Suppressor macrophage treated with lipopolysaccharide for 1 hour (primary cell): ENCODE results near the gene OR4K5.
"Not testable (repeated sequence)": the region's sequence is repeated elsewhere in the genome, so short reads cannot be mapped to it uniquely, and the experiment has no call there.

Experiments used
- DNase-seq, 3 donors: peaks; one replicate each; pipeline ENCODE4 v3.0.0-alpha.2; 2020 to 2022

OR4K5 gene, protein sequence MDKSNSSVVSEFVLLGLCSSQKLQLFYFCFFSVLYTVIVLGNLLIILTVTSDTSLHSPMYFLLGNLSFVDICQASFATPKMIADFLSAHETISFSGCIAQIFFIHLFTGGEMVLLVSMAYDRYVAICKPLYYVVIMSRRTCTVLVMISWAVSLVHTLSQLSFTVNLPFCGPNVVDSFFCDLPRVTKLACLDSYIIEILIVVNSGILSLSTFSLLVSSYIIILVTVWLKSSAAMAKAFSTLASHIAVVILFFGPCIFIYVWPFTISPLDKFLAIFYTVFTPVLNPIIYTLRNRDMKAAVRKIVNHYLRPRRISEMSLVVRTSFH

DNA sequence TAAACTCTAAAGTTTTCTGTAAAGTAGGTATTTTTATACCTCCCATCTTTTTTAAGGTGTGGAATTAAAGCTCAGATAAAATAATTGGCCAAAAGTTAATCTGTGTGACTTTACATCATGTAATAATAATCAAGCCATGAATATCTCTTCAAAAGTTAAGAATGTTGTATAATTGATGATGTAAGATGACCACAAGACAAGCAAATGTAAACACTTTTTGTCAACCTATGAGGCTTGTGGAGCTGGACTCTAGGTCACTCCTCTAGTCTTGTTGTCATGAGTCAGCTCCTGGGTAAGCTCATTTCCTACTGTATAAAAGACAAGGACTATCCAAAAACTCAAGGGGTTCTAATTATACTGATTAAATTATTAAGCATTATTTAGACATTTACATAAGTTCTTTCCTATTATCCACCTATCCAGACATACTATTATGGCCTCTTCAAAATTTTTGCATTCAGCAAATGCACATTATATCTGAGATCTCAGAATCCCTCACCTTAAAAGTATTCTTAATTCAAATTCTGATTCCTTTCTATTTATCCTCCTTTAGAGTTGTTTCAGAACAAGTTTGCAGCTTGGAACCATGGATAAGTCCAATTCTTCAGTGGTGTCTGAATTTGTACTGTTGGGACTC, at the start of gene OR4K5:
OR4K5 (plus strand) TSS at position 587 of the 637 bp plus-strand sequence; CDS start at position 587, 0 bp downstream.
- DNase-seq: peak in 1 of 3 donors; percentile 4

DNA sequence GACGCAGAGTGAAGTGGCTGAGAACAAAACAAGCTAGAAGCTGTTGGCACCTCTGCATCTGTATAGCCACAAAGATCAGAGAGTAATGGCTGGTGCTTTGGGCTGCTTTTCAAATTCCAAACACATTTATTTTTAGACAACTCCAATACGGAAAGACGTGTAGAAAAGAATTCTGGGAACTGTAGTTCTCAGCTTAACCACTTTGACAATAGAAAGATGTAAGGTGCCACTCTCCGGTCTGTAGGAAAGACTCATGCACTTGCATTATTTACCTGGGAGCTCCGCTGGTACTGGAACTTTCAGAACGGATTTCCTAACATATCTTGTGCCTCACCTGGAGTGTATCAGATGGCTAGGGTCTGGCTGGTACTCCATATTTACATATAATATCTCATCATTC, 47.2 kb upstream of the OR4K5 start:
- no peak for DNase-seq

DNA sequence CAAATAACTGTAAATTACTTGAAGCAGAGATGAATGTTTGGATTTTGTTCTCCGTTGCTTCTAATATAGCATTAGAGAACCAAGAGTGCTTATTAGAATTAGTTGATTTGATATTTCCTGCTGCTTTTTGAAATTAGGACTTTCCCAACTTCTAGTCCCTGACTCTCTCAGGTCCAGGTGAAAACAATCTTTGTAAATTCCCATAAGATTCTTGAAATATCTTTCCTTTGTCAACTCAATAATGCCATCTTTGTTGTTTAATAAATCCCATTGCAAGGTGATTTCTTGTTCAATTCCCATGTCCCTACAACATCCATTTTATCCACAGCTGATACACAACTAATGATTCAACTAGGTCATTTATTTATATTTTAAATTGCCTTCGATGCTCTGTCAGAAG, 45.6 kb upstream of the OR4K5 start, which contains the start of gene OR4K2:
OR4K2 (plus strand) TSS at position 301 of the 400 bp plus-strand sequence. CDS start 1,126 bp downstream, outside the sequence.
- no peak for DNase-seq

DNA sequence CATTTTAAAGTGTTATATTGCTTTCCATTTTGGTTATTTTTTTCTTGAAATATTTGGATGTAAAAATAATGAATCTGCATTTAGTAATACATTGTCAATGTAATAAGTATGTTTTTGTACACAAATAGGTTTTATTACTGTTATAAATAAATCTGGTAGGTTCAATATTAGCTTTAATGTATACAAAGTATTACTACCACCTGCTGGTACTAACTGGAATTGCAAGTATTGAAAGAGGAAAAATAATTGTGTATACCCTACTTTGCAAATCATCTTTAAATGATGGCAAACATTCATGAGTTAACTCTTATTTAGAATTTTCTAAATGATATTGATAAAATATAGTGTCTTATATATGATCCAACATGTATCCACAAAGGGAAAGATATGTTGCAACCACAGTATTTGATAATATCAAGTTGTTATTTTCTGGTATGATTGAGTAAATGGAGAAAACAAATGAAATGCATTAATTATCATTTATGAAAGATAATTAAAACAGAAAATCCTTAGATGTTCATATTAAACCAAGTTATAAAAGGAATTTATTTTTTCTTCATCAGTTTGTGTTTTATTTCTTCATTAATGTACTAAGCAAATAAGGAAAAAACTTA, 42.3 kb upstream of the OR4K5 start:
- peak; percentile 28 to 48 (median 44) for DNase-seq

DNA sequence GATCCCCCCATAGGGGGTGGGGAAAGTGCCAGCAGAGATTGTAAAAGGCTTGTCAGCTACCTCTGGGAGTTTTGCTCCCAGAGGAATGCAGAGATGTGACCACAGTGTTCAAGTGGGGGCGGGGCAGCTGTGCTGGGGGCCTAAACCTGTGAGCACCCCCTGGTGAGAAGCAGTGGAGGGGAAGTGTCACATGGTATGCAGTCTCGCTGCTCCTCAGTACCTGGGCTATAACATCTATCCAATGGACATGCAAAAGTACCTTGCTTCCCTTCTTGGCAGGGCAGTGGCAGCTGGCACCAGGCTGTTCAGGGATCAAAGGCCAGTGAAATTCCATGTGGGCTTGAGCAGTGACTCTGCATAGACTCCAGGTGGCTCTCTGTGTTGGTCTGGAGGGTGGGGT, 25.1 kb upstream of the OR4K5 start:
- no peak for DNase-seq

DNA sequence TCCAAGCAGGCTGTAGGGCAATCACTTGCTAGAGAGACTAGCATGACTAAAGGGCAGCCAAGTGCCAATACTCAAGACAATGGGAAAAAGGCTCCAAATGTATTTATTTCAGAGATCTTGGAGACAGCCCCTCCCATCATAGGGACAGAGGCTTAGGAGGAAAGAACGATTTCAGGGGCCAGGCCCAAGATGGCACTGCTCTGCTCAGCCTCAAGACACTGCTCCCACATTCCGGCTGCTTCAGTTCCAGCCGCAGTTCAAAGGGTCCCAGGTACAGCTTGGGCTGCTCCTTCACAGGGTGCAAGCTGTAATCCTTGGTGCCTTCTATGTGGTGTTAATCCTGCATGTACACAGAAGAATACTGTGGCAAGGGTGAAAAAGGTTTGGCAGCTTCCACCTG, 19.4 kb upstream of the OR4K5 start:
- peak in 1 of 3 donors; percentile 17 for DNase-seq

DNA sequence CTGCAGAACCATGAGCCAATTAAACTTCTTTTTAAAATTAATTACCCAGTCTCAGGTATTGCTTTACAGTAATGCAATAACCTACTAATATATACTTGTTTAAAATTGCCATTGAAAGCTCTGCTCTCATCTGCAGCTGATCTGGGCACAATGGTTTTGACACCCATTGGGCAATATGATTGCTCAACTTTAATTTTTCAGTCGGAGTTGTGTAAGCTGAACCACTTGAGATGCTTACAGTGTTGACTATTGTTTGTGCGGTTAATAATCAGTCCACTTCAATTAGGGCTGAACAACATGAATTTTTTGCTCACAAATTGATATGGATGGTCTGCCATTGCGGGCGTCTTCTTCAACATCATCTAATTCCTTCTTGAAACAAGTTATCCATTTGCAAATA, 18.0 kb upstream of the OR4K5 start:
- no peak for DNase-seq

DNA sequence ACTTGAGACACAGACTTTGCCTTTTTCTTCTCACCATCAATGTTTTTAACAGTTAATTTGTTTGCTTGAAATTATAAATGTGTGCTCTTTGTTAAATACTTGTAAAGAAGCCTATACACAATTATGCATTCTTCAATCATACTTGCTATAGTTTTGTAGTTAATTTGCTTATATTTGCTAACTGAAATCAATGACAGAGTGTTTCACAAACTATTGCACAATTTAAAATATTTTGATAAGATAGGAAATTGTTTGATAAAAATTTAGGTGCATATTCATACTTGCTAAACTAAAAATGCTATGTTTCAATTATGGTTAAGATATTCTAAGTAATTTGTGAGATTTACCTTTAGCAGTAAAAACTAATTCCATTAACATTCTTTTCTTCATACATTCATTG, 13.7 kb upstream of the OR4K5 start:
- peak in 1 of 3 donors; percentile 8 for DNase-seq

DNA sequence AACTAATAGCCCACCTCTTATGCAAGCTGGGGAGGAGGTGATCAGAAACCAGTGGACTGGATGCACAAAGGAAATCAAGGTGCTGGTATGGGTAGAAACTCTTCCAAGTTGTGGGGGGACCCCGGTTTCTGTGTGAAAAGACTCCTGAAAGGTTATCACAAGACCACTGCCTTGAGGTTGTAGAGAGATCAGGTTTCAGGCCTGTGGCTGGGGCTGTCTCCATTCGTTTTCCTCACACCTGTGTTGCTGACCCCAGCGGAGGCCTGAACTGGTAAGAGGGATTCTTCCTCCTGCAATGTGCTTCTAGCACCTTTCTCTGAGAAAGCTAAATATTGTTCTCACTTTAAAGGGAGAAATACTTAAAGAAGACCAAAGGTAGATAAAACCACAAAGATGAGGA, 9.3 kb upstream of the OR4K5 start:
- DNase-seq: peak in 1 of 3 donors; percentile 5

DNA sequence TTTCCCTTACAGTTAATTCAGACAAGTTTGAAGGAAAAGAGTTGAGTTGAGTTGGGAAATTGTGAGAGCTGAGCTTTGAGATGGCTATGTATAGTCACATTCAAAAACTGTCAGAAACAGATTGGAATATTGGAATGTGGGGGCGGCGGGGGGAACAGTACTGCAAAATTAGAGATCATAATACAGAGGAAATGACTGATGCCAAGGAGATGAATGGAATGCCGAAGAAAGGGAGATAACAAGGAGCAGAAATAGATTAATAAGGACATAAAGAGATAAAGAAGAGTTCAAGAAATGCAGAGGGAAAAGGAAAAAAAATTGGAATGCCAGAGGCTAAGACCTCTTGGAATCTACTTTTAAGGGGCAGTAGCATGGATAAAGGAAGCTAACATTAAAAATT, 3.2 kb upstream of the OR4K5 start:
- no peak for DNase-seq

DNA sequence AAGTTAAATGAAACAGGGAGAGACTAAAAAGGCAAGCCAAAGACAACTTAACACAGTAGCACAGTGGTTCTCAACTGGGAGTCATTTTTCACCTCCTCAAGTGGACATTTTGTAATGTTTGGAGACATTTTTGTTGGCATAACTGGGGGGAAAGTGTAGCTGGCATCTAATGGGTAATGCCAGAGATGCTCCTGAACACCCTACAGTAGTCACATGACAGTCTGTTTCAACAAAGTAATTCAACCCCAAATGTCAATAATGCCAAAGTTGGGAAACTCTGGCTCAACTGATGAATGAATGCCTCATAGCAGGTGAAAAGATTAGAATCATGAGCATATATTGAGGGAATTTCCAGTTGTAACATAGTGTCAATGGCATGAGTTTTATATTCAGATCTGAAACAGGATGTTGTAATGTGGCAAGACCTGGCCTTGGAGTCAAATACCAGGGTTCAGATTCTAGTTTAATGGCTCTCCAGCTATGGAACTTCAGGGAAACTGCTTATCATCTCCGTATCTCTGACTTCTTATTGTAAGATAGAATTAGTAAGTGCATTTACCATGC, 2.4 kb upstream of the OR4K5 start:
- DNase-seq: no peak

DNA sequence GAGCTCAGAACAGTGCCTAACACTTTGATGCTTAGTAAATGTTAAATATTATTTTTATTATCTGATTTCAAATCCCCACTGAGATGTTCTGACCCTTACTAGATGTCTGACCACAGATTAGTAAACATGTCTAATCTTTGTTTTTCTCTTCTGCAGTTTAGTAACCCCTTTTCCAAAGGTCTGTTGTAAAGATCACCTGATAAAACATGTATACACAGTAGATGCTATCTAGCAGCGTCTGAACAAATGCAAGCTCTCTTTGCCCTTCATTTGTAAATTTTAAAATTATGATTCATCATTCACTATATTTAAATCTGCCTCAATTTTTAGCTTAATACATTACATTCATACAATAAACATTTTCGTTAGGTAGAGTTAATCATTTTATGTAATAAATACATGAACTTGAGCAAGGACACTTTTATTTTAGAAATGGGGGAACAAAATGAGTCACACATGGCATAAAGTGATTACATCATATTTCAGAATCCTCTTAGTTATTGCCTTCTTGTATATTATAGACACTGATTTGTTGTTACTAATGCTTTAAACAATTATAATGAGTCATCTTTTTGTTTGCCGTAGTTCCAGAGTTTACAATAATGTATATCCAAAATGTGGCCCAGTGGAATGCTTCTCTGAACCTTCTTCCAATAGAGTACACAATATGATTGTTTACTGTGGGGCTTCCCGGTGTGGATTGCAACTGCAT, 1.7 kb upstream of the OR4K5 start:
- DNase-seq: peak in 1 of 3 donors; percentile 17

DNA sequence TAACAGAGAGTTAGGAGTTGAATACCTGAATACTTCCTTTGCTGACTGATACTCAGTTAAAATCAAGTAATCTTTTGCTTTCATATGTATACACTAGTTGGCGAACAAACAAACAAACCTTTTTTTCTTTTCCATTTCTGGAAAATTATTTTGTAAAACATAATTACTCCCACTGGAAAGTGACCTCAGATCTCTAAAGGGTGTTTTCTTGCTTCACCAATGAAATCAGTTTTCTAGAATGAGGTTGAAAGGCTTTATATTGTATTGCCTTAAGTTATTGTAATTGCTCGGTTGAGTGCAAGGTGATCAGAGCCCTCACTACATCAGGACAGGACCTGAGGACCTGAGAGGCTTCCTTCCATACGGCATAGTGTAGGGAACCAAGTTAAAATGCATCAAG, 10.2 kb downstream of the OR4K5 start, which contains the start of gene OR4K1:
OR4K1 (plus strand) TSS at position 301 of the 400 bp plus-strand sequence. CDS start 4,750 bp downstream, outside the sequence.
- no peak for DNase-seq

DNA sequence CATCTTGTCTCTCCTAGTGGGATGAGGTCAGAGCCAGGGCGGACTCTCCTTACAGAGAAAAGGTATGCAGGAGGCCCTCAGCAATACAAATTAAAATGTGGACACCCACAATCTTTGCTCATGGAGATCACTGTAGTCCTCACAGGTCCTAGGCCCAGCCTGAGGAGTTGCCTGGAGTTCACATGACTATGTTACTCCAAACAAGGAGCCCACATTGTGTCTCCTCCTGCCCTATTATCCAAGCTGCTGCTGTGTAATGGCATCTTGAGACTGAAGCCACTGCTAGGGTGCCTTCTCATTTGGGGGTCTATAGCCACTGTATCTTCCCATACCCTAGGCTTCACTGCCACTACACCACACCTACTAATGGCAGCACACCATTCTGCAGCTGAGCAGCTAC, 21.3 kb downstream of the OR4K5 start:
- no peak for DNase-seq

DNA sequence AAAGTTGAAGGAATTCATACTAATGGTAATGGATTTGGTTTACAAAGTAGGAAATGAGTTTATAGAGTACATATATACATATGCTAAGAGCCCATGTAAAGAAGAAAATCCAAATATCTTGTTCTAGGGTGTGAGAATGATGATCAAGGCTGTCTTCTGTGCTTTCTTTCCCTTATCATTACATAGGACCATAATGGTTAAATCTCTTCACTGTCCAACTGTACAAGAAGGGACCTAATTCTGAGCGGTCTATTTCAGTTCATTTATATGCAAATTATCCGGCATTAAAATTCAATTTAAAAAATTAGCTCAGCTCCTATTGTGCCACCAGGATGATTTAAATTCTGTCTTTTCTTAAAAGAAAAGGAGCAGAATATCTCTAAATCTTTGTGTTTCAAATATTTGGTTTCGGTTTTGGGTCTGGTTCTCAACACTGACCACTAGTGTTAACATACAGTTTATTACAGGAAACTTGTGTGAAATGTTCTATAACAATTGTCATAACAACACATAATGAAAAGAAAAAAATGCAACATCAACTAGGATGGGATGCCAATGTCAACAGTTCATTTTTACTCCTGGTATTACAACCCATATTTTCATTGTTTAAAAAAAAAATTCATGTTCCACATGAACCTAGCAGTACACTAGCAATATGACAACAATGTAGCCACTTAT, 27.1 kb downstream of the OR4K5 start:
- no peak for DNase-seq

DNA sequence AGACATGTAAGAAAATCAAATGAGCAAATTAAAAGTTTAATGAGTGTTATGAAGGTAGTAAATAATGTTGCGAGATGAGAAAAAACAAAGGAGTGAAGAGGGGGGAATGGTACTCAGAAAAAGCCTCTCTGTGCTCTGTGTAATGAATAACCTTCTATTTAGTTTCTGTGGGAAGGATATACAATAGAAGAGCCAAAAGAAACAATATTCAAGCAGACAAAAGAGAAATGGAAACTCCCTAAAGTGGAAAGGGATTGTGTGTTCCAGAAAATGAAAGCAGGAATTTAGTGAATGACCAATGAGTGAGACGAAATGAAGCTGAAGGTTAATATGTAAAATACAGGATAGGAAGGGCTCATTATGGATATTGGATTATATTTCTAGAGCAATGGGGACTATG, 28.8 kb downstream of the OR4K5 start:
- no peak for DNase-seq

DNA sequence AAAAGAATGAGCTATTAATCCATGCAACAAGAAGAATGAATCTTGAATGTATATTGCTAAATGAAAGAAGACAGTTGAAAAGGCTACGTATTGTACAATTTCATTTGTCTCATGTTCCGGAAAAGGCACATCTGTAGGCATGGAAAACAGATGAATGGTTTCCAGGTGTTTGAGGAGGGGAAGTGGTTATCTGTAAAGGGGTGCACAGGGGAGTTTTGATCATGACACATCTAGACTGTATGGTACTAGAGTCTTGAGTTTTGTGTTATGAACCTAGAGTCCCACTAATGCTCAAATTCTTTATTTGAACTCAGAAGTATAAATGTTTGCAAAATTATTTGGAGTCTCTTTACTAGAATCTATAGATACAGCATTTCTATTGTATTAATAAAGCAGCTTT, 49.3 kb downstream of the OR4K5 start:
- DNase-seq: not testable (repeated sequence)
